Measurements from ENCODE around the gene SERGEF. TPM values are rescaled to one million over a fixed set of nuclear protein-coding genes. Genes with fewer than 3 reads are reported as not detected.

The SERGEF gene
- total RNA-seq, 4 donors from 2014 or later, result 42.1 to 61.6 (median 53.9) TPM

GRCh38 chr11:17764446-17765218, 248.2 kb downstream of the SERGEF start:
- 26 to 30% methylated on average over 18 to 19 of the region's 19 CpGs for WGBS, 2 donors
- H3K4me3 ChIP-seq, result no peak overlapping the region
- H3K27me3 ChIP-seq, result peaks cover 0 to 3% of the 10 kb centered on the region in 2 donors
- no peak for DNase-seq (ENCODE audit: low spot score in 2 of 2)
- no peaks in the 10 kb centered on the region for H3K4me1 ChIP-seq
- no peak overlapping the region for H3K27ac ChIP-seq
- TF ChIP-seq EP300 (IDR thresholded peaks at IDR 0.05), result no peak
- no peak for TF ChIP-seq POLR2A (IDR thresholded peaks at IDR 0.05)
- TF ChIP-seq, protein P1, sequence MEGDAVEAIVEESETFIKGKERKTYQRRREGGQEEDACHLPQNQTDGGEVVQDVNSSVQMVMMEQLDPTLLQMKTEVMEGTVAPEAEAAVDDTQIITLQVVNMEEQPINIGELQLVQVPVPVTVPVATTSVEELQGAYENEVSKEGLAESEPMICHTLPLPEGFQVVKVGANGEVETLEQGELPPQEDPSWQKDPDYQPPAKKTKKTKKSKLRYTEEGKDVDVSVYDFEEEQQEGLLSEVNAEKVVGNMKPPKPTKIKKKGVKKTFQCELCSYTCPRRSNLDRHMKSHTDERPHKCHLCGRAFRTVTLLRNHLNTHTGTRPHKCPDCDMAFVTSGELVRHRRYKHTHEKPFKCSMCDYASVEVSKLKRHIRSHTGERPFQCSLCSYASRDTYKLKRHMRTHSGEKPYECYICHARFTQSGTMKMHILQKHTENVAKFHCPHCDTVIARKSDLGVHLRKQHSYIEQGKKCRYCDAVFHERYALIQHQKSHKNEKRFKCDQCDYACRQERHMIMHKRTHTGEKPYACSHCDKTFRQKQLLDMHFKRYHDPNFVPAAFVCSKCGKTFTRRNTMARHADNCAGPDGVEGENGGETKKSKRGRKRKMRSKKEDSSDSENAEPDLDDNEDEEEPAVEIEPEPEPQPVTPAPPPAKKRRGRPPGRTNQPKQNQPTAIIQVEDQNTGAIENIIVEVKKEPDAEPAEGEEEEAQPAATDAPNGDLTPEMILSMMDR (IDR thresholded peaks at IDR 0.05), result no peak
- no peaks in the 10 kb centered on the region for H3K36me3 ChIP-seq
- no peaks in the 10 kb centered on the region for H3K9me3 ChIP-seq

- Histone ChIP-seq H3K27ac (no peak overlapping the region), H3K27me3 (peaks cover 0 to 3% of the 10 kb centered on the region in 2 donors), H3K9me3 (peaks cover 0 to 2% (median 0%) of the 10 kb centered on the region in 4 donors), H3K36me3 (no peaks in the 10 kb centered on the region), H3K4me3 (no peak overlapping the region), H3K4me1 (no peaks in the 10 kb centered on the region)
- TF ChIP-seq, protein P1 (IDR thresholded peaks at IDR 0.05), result no peak
- TF ChIP-seq POLR2A (IDR thresholded peaks at IDR 0.05) (no peak), EP300 (IDR thresholded peaks at IDR 0.05) (no peak)
- WGBS, 2 donors, result 60% methylated on average over 3 of the region's 3 CpGs
- no peak for DNase-seq (ENCODE audit: low spot score in 2 of 2)
These were observed 249.1 kb downstream of the SERGEF start for GRCh38 chr11:17763703-17764102.

DNA sequence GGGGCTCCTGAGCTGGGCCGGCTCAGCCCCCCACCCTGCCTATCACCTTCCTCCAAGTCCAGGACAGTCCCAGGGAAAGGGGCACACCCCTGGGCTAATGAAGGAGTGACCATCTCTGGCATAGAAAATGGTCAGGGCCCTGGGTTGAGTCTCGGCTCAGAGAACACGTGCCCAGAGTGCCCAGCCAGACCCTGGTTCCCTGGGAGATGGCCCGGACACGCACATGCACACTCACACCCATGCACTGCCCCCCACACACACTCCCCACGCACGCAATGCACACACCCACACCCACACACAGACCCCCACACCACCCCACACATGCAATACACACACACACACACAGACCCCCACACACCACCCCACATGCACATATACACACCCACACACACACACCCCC, 249.6 kb downstream of the SERGEF start:
- Histone ChIP-seq H3K36me3 (no peaks in the 10 kb centered on the region), H3K27ac (no peak overlapping the region), H3K9me3 (peaks cover 0 to 7% (median 0%) of the 10 kb centered on the region in 4 donors), H3K4me3 (no peak overlapping the region), H3K4me1 (no peaks in the 10 kb centered on the region), H3K27me3 (peaks cover 0 to 3% of the 10 kb centered on the region in 2 donors)
- 71 to 83% methylated on average over 7 of the region's 7 CpGs for WGBS, 2 donors
- no peak for DNase-seq (ENCODE audit: low spot score in 2 of 2)
- no peak for TF ChIP-seq EP300 (IDR thresholded peaks at IDR 0.05)
- TF ChIP-seq POLR2A (IDR thresholded peaks at IDR 0.05), result no peak
- TF ChIP-seq, protein P1 (IDR thresholded peaks at IDR 0.05), result no peak

DNA sequence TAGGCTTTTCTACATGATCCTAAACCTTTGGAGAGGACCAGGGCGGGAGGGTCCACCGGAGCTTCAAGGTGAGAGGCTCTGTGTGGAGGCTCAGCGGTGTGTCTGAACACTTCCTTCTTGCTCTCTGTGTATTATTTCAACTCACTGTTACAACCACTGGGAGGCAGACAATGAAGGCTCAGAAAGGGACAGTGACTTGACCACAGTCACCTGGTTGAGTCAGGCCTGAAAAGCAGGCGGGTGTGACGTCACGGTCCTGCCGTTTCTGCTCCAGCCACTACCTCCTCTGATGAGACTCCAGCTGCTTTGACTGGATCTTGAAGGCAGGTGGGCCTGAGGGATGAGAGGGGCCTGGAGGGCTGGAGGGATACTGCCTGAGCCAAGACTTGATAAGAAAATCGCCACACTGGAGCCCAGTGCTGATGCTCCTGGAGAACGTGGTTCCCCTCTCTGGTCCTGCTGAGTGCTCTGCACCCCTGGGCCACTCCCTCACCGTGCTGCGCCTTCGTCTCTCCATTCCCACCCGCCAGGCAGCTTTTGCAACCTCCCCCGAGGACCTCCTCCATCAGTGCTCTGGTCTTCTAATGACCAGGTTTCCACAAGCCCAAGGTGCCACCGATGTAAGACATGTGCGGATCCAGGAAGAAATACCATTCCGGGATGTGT, 250.4 kb downstream of the SERGEF start:
- H3K36me3 ChIP-seq, result no peaks in the 10 kb centered on the region
- H3K9me3 ChIP-seq, result peaks cover 0 to 9% (median 0%) of the 10 kb centered on the region in 4 donors
- DNase-seq (ENCODE audit: low spot score in 2 of 2), result no peak
- no peak overlapping the region for H3K27ac ChIP-seq
- WGBS, 2 donors, result 82 to 90% methylated on average over 17 of the region's 17 CpGs
- H3K27me3 ChIP-seq, result peaks cover 0 to 3% of the 10 kb centered on the region in 2 donors
- no peak overlapping the region for H3K4me3 ChIP-seq
- no peaks in the 10 kb centered on the region for H3K4me1 ChIP-seq
- TF ChIP-seq EP300 (IDR thresholded peaks at IDR 0.05) (no peak), POLR2A (IDR thresholded peaks at IDR 0.05) (no peak)
- TF ChIP-seq, protein P1 (IDR thresholded peaks at IDR 0.05), result no peak

Data from tibial nerve (tissue), 4 donors.